Panc1 (cell line): ENCODE measurements around the gene YIPF5. TPM values are rescaled to one million over a fixed set of nuclear protein-coding genes. Genes with fewer than 3 reads are reported as not detected.

Experiments used
- ATAC-seq: fragments of 200-7000 bp; cut with Tn5 transposase; 2 replicates; pipeline ENCODE4 v1.9.1; 2020; ENCODE audit warnings: mild to moderate bottlenecking, moderate library complexity
- BruUV-seq: library from RNA; stranded (reverse); fragments of 400-500 nt; replicated peaks from 2 replicates; lab custom pipeline; 2021; lab: Mats Ljungman, UMichigan
- CTCF ChIA-PET: fragments of 300-600 bp; sonication (Branson Sonifier 250); formaldehyde crosslinking; loops from one replicate; lab custom pipeline; 2022; ENCODE audit warnings: antibody characterized with exemption; lab: Charles Lee
- POLR2A ChIA-PET: fragments of 300-600 bp; sonication (Branson Sonifier 250); formaldehyde crosslinking; loops from one replicate; lab custom pipeline; 2022; ENCODE audit warnings: antibody characterized with exemption; lab: Charles Lee
- DNase-seq: peaks from one replicate; pipeline ENCODE4 v3.0.0-alpha.2; 2010; ENCODE audit warnings: low read depth, low spot score
- H3K27ac ChIP-seq: 2 replicates; pipeline ENCODE4 v1.5.1; 2011; ENCODE audit warnings: mild to moderate bottlenecking, low read length, inconsistent platforms
- H3K27me3 ChIP-seq: fragments of 200-500 bp; sonication (Bioruptor generic); 2 replicates; pipeline ENCODE4 v1.6.0; 2014; ENCODE audit warnings: low read length, inconsistent platforms; ENCODE audit not compliant: control insufficient read depth, insufficient read depth
- H3K36me3 ChIP-seq: fragments of 200-500 bp; sonication (Bioruptor generic); 2 replicates; pipeline ENCODE4 v1.5.1; 2014; ENCODE audit warnings: inconsistent platforms, mild to moderate bottlenecking, low read length, moderate library complexity; ENCODE audit not compliant: control insufficient read depth, insufficient read depth
- H3K4me1 ChIP-seq: 2 replicates; pipeline ENCODE4 v1.5.1; 2011; ENCODE audit warnings: inconsistent platforms, mild to moderate bottlenecking, low read length, moderate library complexity; ENCODE audit not compliant: control insufficient read depth, insufficient read depth
- H3K4me3 ChIP-seq, 2 experiments: 2 replicates each; pipeline ENCODE4 v1.5.1; 2011 to 2012; ENCODE audit warnings: low read depth in 2 of 2, low read length in 2 of 2, mild to moderate bottlenecking in 2 of 2, inconsistent platforms in 1 of 2, moderate library complexity in 1 of 2
- H3K9me3 ChIP-seq: fragments of 200-500 bp; sonication (Bioruptor generic); 2 replicates; pipeline ENCODE4 v1.5.1; 2014; ENCODE audit warnings: low read depth, mild to moderate bottlenecking, inconsistent platforms, low read length, moderate library complexity; ENCODE audit not compliant: control insufficient read depth, insufficient read depth
- POLR2AphosphoS5 ChIP-seq: IDR thresholded peaks from 2 replicates; pipeline ENCODE4 v1.6.1; 2012; ENCODE audit warnings: mild to moderate bottlenecking, low read depth, low read length, moderate library complexity
- REST ChIP-seq, 2 experiments: IDR thresholded peaks; 2 replicates each; pipeline ENCODE4 v1.6.1; 2011 to 2012; ENCODE audit warnings: low read depth in 2 of 2, control low read depth in 1 of 2, low read length in 1 of 2, mild to moderate bottlenecking in 1 of 2, moderate library complexity in 1 of 2; ENCODE audit not compliant: insufficient read depth in 1 of 2
- SIN3A ChIP-seq: IDR thresholded peaks from 2 replicates; pipeline ENCODE4 v1.6.1; 2012; ENCODE audit warnings: low read depth, mild to moderate bottlenecking, low read length, moderate library complexity, borderline replicate concordance; ENCODE audit not compliant: insufficient read depth
- TCF7L2 ChIP-seq: IDR thresholded peaks from 2 replicates; pipeline ENCODE4 v1.6.1; 2011; ENCODE audit warnings: mild to moderate bottlenecking, low read depth, low read length, inconsistent platforms
- in situ Hi-C: cut with HindIII; loops from 2 replicates; pipeline ENCODE4 v1.10.0; 2016; ENCODE audit warnings: low sequenced_read_pairs, low pct_unique_long_range_greater_than_20kb
- intact Hi-C: fragments of 100-400 bp; cut with micrococcal nuclease; formaldehyde crosslinking; loops from one replicate; pipeline ENCODE4 v1.10.0; 2022; ENCODE audit not compliant: unreplicated experiment
- total RNA-seq: library from RNA; stranded (reverse); gene quantifications from one replicate; pipeline ENCODE4 v1.2.1, GENCODE V29; 2021; ENCODE audit not compliant: unreplicated experiment
- TF ChIP-seq, protein P1 (sequence below): fragments of 450-650 bp; IDR thresholded peaks from 2 replicates; pipeline ENCODE4 v1.5.1; 2017; ENCODE audit warnings: mild to moderate bottlenecking

YIPF5 gene
- total RNA-seq, 1 experiment from 2014 or later = 43.4 TPM

GRCh38 chr5:144191998-144192397, 21.5 kb upstream of the YIPF5 start:
- no peak for TF ChIP-seq SIN3A
- TF ChIP-seq, protein P1, sequence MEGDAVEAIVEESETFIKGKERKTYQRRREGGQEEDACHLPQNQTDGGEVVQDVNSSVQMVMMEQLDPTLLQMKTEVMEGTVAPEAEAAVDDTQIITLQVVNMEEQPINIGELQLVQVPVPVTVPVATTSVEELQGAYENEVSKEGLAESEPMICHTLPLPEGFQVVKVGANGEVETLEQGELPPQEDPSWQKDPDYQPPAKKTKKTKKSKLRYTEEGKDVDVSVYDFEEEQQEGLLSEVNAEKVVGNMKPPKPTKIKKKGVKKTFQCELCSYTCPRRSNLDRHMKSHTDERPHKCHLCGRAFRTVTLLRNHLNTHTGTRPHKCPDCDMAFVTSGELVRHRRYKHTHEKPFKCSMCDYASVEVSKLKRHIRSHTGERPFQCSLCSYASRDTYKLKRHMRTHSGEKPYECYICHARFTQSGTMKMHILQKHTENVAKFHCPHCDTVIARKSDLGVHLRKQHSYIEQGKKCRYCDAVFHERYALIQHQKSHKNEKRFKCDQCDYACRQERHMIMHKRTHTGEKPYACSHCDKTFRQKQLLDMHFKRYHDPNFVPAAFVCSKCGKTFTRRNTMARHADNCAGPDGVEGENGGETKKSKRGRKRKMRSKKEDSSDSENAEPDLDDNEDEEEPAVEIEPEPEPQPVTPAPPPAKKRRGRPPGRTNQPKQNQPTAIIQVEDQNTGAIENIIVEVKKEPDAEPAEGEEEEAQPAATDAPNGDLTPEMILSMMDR = peak; percentile 24; the same call in 1 of the 2 replicates
- Histone ChIP-seq H3K9me3 (no peaks in the 10 kb centered on the region), H3K36me3 (no peaks in the 10 kb centered on the region), H3K4me1 (no peaks in the 10 kb centered on the region), H3K4me3 (no peak overlapping the region), H3K27me3 (peaks cover 23% of the 10 kb centered on the region), H3K27ac (no peak overlapping the region)
- ChIA-PET POLR2A (no interaction called here), CTCF (interaction anchor here (0.5 kb wide), 1 partner anchor 858 kb away, joined by 3 read pairs; no protein-coding TSS in a partner anchor)
- ATAC-seq (no peak), DNase-seq (no peak)
- in situ Hi-C loops = no loop called here
- intact Hi-C loops = no loop called here
- BruUV-seq = no TSS peak

DNA sequence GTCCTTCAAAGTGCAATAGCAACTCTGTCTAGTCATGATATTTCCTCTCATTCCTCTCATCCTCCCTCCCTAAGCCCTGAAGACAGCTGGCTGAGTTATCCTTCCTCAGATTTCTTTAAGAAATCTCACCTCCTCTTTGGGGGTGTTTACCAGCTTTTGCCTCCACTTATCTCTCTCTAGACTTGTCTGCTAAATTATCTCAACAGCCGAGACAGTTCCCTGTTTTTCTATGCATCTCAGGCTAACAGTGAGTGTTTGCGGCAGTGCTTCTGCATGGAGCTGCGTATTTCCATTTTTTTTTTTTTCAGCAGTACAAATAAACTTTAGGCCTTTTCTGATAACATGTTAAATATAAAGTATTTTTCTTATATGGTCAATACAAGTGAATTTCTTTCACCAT, 21.1 kb upstream of the YIPF5 start:
- Histone ChIP-seq H3K4me1 (no peaks in the 10 kb centered on the region), H3K4me3 (no peak overlapping the region), H3K27ac (no peak overlapping the region), H3K27me3 (peaks cover 20% of the 10 kb centered on the region), H3K9me3 (no peaks in the 10 kb centered on the region), H3K36me3 (no peaks in the 10 kb centered on the region)
- ChIA-PET POLR2A (no interaction called here), CTCF (interaction anchor here (0.5 kb wide), 1 partner anchor 857 kb away, joined by 3 read pairs; no protein-coding TSS in a partner anchor)
- BruUV-seq = no TSS peak
- in situ Hi-C loops (no loop called here), intact Hi-C loops (no loop called here)
- no peak for ATAC-seq
- TF ChIP-seq SIN3A (no peak), POLR2AphosphoS5 (no peak)
- TF ChIP-seq, protein P1 = no peak
- DNase-seq = no peak

DNA sequence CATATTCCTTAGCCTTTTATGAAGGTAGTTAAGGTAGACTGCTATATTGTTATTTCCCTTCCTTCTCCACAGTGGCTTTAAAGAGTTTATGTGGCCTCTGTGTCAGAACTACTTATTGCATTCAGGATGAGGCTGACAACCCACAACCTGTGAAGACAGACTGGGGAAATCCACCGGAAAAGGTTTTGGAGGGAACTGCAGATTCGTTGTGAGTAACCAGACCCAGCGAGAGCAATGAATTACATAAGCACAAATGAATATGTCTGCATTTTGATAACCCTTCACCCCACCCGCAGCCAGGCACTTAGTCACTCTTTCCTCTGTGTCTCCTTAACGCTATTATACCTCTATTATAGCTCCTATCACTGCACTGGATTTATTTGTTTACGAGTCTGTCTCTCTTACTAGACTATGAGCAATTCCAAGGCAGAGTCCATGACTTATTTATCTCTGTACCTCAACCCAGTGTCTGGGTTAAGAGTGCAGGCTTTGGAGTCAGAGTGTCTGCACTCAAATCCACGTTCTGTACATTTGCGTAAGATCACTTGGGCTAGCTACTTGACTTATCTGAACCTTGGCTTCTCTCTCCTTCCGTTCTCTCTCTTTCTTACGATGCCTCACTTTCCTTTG, 19.5 kb upstream of the YIPF5 start:
- H3K9me3 ChIP-seq = no peaks in the 10 kb centered on the region
- ATAC-seq (peak; percentile 78), DNase-seq (no peak)
- POLR2A ChIA-PET = no interaction called here
- no TSS peak for BruUV-seq
- peaks cover 20% of the 10 kb centered on the region for H3K27me3 ChIP-seq
- H3K36me3 ChIP-seq = no peaks in the 10 kb centered on the region
- no peak overlapping the region for H3K4me3 ChIP-seq
- CTCF ChIA-PET = no interaction called here
- in situ Hi-C loops = no loop called here
- intact Hi-C loops = no loop called here
- no peak overlapping the region for H3K27ac ChIP-seq
- TF ChIP-seq, protein P1 = no peak
- TF ChIP-seq REST (IDR thresholded peaks at IDR 0.05; ENCODE audit: insufficient read depth in 1 of 2, low read depth in 2 of 2, low read length in 1 of 2) (no peak), POLR2AphosphoS5 (no peak), SIN3A (no peak), TCF7L2 (no peak)
- H3K4me1 ChIP-seq = no peaks in the 10 kb centered on the region
